B cell (primary cell): Measurements from ENCODE around the gene OR5T2. TPM values are rescaled to one million over a fixed set of nuclear protein-coding genes. Genes with fewer than 3 reads are reported as not detected.
"Not testable (repeated sequence)": the region's sequence is repeated elsewhere in the genome, so short reads cannot be mapped to it uniquely, and the experiment has no call there.

Experiments
- ATAC-seq: fragments of 200-7000 bp; cut with Tn5 transposase; one replicate; pipeline ENCODE4 v1.10.0; 2021; ENCODE audit warnings: low read depth, mild to moderate bottlenecking, moderate number of reproducible peaks, moderate library complexity
- CTCF ChIA-PET: fragments of 350-600 bp; sonication (Branson Sonifier 250); formaldehyde crosslinking; loops from one replicate; lab custom pipeline; 2021; ENCODE audit warnings: antibody characterized with exemption, inconsistent platforms; lab: Charles Lee
- POLR2A ChIA-PET: fragments of 350-600 bp; sonication (Branson Sonifier 250); formaldehyde crosslinking; loops from one replicate; lab custom pipeline; 2021; ENCODE audit warnings: antibody characterized with exemption; lab: Charles Lee
- DNase-seq: peaks from one replicate; pipeline ENCODE4 v3.0.0; 2013
- H2AFZ ChIP-seq: 2 replicates; pipeline ENCODE4 v1.6.1; 2012; ENCODE audit warnings: mild to moderate bottlenecking, low read depth, low read length; ENCODE audit not compliant: insufficient read depth, poor library complexity, severe bottlenecking
- H3K27ac ChIP-seq, 2 donors: 1 replicate in 1 of 2; 2 replicates in 1 of 2; pipeline ENCODE4 v1.5.1; 2012 to 2013; ENCODE audit warnings: low read length in 2 of 2, mild to moderate bottlenecking in 2 of 2, moderate library complexity in 1 of 2
- H3K27me3 ChIP-seq, 4 experiments: fragments of 200-600 bp in 1 of 4; sonication (generic) in 1 of 4; replicated peaks in 1 of 4; 1 replicate in 2 of 4; 2 replicates in 2 of 4; pipeline versions ENCODE4 v1.6.1 to v1.7.0; 2013 to 2016; ENCODE audit warnings: low read length in 3 of 4, mild to moderate bottlenecking in 2 of 4, mixed read lengths in 1 of 4, moderate library complexity in 1 of 4; ENCODE audit not compliant: insufficient read depth in 4 of 4, control insufficient read depth in 3 of 4; ENCODE audit errors: control extremely low read depth in 1 of 4
- H3K36me3 ChIP-seq, 2 experiments: replicated peaks in 1 of 2; 1 replicate in 1 of 2; 2 replicates in 1 of 2; pipeline versions ENCODE4 v1.6.1 to v1.7.1; 2013; ENCODE audit warnings: low read length in 1 of 2; ENCODE audit not compliant: insufficient read depth in 2 of 2, control insufficient read depth in 1 of 2; ENCODE audit errors: control extremely low read depth in 1 of 2, extremely low read depth in 1 of 2
- H3K4me1 ChIP-seq, 2 donors: fragments of 200-600 bp in 1 of 2; sonication (generic) in 1 of 2; 1 replicate in 1 of 2; 2 replicates in 1 of 2; pipeline versions ENCODE4 v1.5.1 to v1.6.1; 2013 to 2017; ENCODE audit warnings: low read length in 2 of 2; ENCODE audit not compliant: control insufficient read depth in 2 of 2, insufficient read depth in 2 of 2
- H3K4me2 ChIP-seq: replicated peaks from 2 replicates; pipeline ENCODE3; 2012; ENCODE audit warnings: mild to moderate bottlenecking, low read depth, low read length; ENCODE audit not compliant: poor library complexity, severe bottlenecking
- H3K4me3 ChIP-seq, 5 experiments: fragments of 200-600 bp in 1 of 5; sonication (generic) in 1 of 5; 1 replicate in 3 of 5; 2 replicates in 2 of 5; pipeline versions ENCODE4 v1.5.1 to v1.7.0; 2011 to 2016; ENCODE audit warnings: low read length in 4 of 5, mild to moderate bottlenecking in 4 of 5, low read depth in 2 of 5, control low read depth in 1 of 5, moderate library complexity in 1 of 5; ENCODE audit not compliant: insufficient read depth in 1 of 5; ENCODE audit errors: control extremely low read depth in 1 of 5, extremely low read depth in 1 of 5
- H3K79me2 ChIP-seq: fragments of 200-600 bp; sonication (generic); one replicate; pipeline ENCODE4 v1.6.0; 2016; ENCODE audit warnings: low read length; ENCODE audit not compliant: control insufficient read depth, insufficient read depth
- H3K9ac ChIP-seq: fragments of 200-600 bp; sonication (generic); 2 replicates; pipeline ENCODE4 v1.6.1; 2017; ENCODE audit warnings: mild to moderate bottlenecking, low read length, moderate library complexity
- H3K9me3 ChIP-seq, 3 donors: one replicate each; pipeline versions ENCODE4 v1.6.1 to v1.7.1; 2013; ENCODE audit warnings: low read length in 2 of 3; ENCODE audit not compliant: control insufficient read depth in 2 of 3, insufficient read depth in 1 of 3; ENCODE audit errors: control extremely low read depth in 1 of 3
- H4K20me1 ChIP-seq: 2 replicates; pipeline ENCODE4 v1.6.0; 2012; ENCODE audit warnings: mild to moderate bottlenecking, low read length; ENCODE audit not compliant: insufficient read depth, control insufficient read depth, poor library complexity, severe bottlenecking
- H3K27ac Mint-ChIP-seq: one replicate; pipeline ENCODE4 v1.8.0; 2021; ENCODE audit warnings: mixed read lengths
- H3K27me3 Mint-ChIP-seq: one replicate; pipeline ENCODE4 v1.8.0; 2021; ENCODE audit warnings: mixed read lengths
- H3K4me1 Mint-ChIP-seq: one replicate; pipeline ENCODE4 v1.8.0; 2021; ENCODE audit warnings: mixed read lengths
- H3K4me3 Mint-ChIP-seq: one replicate; pipeline ENCODE4 v1.8.0; 2021; ENCODE audit warnings: mixed read lengths
- H3K9me3 Mint-ChIP-seq: one replicate; pipeline ENCODE4 v1.8.0; 2022; ENCODE audit warnings: mixed read lengths; ENCODE audit not compliant: insufficient read depth
- CTCF ChIP-seq: fragments of 200-600 bp; IDR thresholded peaks from one replicate; pipeline ENCODE4 v1.8.0; 2022; ENCODE audit warnings: antibody characterized with exemption, mild to moderate bottlenecking
- EZH2 ChIP-seq: IDR thresholded peaks from 2 replicates; pipeline ENCODE4 v1.6.1; 2012; ENCODE audit warnings: borderline replicate concordance, low read depth, mild to moderate bottlenecking, moderate library complexity, low read length; ENCODE audit not compliant: insufficient read depth, poor library complexity, severe bottlenecking
- WGBS: methylation state at CpG from one replicate; pipeline ENCODE4 v1.1.5; 2013; ENCODE audit warnings: missing lambda C conversion rate; ENCODE audit not compliant: insufficient coverage; 5-methylcytosine and 5-hydroxymethylcytosine counted together
- intact Hi-C: fragments of 100-400 bp; cut with micrococcal nuclease; formaldehyde crosslinking; loops from one replicate; pipeline ENCODE4 v1.10.0; 2022
- polyA plus RNA-seq: library from polyadenylated mRNA; depleted of rRNA; stranded (reverse); fragments of >200 nt; gene quantifications from 2 replicates; pipeline ENCODE4 v1.2.3, GENCODE V29; 2012
- total RNA-seq, 2 donors: library from RNA; stranded (reverse); fragments of 120-200 nt in 1 of 2; gene quantifications; 1 replicate in 1 of 2; 2 replicates in 1 of 2; pipeline versions ENCODE4 v1.2.3 to v1.2.4, GENCODE V29; 2013 to 2022

The OR5T2 gene
- total and polyA plus RNA-seq, 2 donors (not counting 1 experiment from before 2014, with no cell fraction given) = not detected

GRCh38 chr11:56219735-56220134, 14.3 kb downstream of the OR5T2 start:
- H3K27me3 Mint-ChIP-seq, H3K79me2 ChIP-seq, H4K20me1 ChIP-seq, H2AFZ ChIP-seq, ATAC-seq, H3K4me1 ChIP-seq, CTCF ChIA-PET, DNase-seq, H3K4me3 ChIP-seq, POLR2A ChIA-PET, H3K4me3 Mint-ChIP-seq, H3K27me3 ChIP-seq, H3K36me3 ChIP-seq, H3K4me2 ChIP-seq, H3K27ac Mint-ChIP-seq, H3K9ac ChIP-seq, H3K4me1 Mint-ChIP-seq, intact Hi-C loops, H3K27ac ChIP-seq, H3K9me3 ChIP-seq, H3K9me3 Mint-ChIP-seq: not testable (repeated sequence)
- 85% methylated on average over 5 of the region's 5 CpGs for WGBS

- Histone ChIP-seq H3K4me1 (no peaks in the 10 kb centered on the region), H3K27me3 (no peaks in the 10 kb centered on the region), H3K4me2 (no peak overlapping the region), H4K20me1 (no peaks in the 10 kb centered on the region), H3K4me3 (no peak overlapping the region), H3K79me2 (no peaks in the 10 kb centered on the region), H3K9me3 (peaks cover 0 to 3% (median 0%) of the 10 kb centered on the region in 3 donors), H3K36me3 (no peaks in the 10 kb centered on the region), H3K9ac (no peak overlapping the region), H2AFZ (no peak overlapping the region), H3K27ac (no peak overlapping the region)
- Mint-ChIP-seq H3K27me3 (no peaks in the 10 kb centered on the region), H3K4me1 (no peaks in the 10 kb centered on the region), H3K4me3 (no peak overlapping the region), H3K9me3 (peaks cover 6% of the 10 kb centered on the region), H3K27ac (no peak overlapping the region)
- ChIA-PET POLR2A (no interaction called here), CTCF (no interaction called here)
- ATAC-seq (no peak), DNase-seq (no peak)
- no peak for TF ChIP-seq EZH2
- TF ChIP-seq CTCF = no peak
- no CpG with 5 or more reads among the region's 2 CpGs for WGBS
- intact Hi-C loops = no loop called here
Observed at GRCh38 chr11:56214537-56214936, 19.5 kb downstream of the OR5T2 start.
